HEK293T (cell line): ENCODE results near the gene ARL15.

Experiments used
- FOXA1 ChIP-seq: fragments of 450-650 bp; IDR thresholded peaks from 2 replicates; pipeline ENCODE4 v1.6.1; 2016; ENCODE audit warnings: mild to moderate bottlenecking
- FOXK2 ChIP-seq: fragments of 450-650 bp; IDR thresholded peaks from 2 replicates; pipeline ENCODE4 v1.6.1; 2016; ENCODE audit warnings: mild to moderate bottlenecking
- L3MBTL2 ChIP-seq: fragments of 450-650 bp; conservative IDR thresholded peaks from 2 replicates; pipeline ENCODE4 v1.6.1; 2016; ENCODE audit warnings: mild to moderate bottlenecking
- SP1 ChIP-seq: fragments of 450-650 bp; IDR thresholded peaks from 2 replicates; pipeline ENCODE4 v1.6.1; 2017
- TARDBP ChIP-seq: fragments of 450-650 bp; IDR thresholded peaks from 2 replicates; pipeline ENCODE4 v1.6.1; 2016
- ZNF384 ChIP-seq: fragments of 450-650 bp; IDR thresholded peaks from 2 replicates; pipeline ENCODE4 v1.6.1; 2016

- TF ChIP-seq FOXK2 (no peak), TARDBP (no peak), L3MBTL2 (no peak), FOXA1 (no peak), SP1 (no peak), ZNF384 (no peak)
Measured at GRCh38 chr5:54284586-54284985, 25.8 kb downstream of the ARL15 start.
